ENCODE data around the gene MARCHF10. TPM values are rescaled to one million over a fixed set of nuclear protein-coding genes. Genes with fewer than 3 reads are reported as not detected.

Gene MARCHF10
- total RNA-seq, 1 experiment from 2014 or later, result 8.0 TPM

DNA sequence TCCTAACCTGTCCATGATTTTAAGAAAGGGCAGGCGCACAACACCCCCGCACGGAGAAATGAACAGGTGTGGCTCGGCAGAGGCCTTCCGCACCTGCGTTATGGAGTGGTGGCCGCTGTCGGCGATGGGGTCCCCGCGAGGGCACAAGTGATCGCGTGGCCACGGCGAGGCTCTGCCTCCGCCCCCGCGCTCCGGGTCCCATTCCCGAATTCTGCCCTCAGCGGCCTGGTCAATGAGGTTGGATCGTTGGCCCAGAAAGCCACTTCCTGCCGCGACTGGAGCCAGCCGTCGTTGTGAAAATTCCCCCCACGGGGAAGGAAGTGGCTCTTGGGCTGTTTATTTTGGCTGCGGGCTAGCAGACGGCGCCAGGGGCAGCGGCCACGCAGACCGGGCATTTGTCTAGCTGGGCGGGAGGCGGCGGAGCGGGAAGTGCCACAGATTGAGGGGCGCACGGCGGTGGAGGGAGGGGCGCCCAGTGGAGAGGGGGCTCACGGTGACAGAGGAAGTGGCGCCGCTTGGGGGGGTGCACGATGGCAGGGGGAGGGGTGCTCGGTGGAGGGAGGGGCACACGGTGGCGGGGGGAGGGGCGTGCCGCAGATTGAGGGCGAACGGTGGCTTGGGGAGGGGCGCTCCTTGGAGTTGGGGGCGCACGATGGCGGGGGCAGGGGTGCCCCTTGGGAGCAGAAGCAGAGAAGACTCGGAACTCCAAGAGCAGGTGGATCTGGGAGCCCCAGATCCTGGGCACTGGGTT is 155.7 kb downstream of the MARCHF10 start:
- Histone ChIP-seq H3K79me2 (ENCODE audit: low read depth) (no peaks in the 10 kb centered on the region), H3K36me3 (ENCODE audit: low read depth) (no peaks in the 10 kb centered on the region), H3K4me2 (peak overlapping the region; percentile 94), H3K4me1 (replicated peaks; ENCODE audit: insufficient read depth) (peaks cover 9% of the 10 kb centered on the region; the same call in 1 of the 2 replicates), H4K20me1 (ENCODE audit: insufficient read depth) (no peaks in the 10 kb centered on the region), H3K9me2 (ENCODE audit: insufficient read depth) (no peaks in the 10 kb centered on the region), H2AFZ (peak overlapping the region; percentile 78), H3K27ac (no peak overlapping the region), H3K27me3 (ENCODE audit: insufficient read depth, low read depth) (no peaks in the 10 kb centered on the region; the same call in 1 of the 2 replicates), H3F3A (ENCODE audit: insufficient read depth, low read depth) (0 out of 2 replicates have a peak, but pooled peaks cover 2% of the 10 kb centered on the region), H3K9me3 (ENCODE audit: insufficient read depth, low read depth) (no peaks in the 10 kb centered on the region), H3K4me3 (peak overlapping the region; percentile 62)
- DNase-seq, result peak in 1 of 2 experiments; percentile 48
- POLR2A ChIA-PET (ENCODE audit: unreplicated experiment), result interaction anchor here (0.6 kb wide), 1 partner anchor 33 kb away, joined by 3 read pairs; no protein-coding TSS in a partner anchor
- TF ChIP-seq, protein P1, sequence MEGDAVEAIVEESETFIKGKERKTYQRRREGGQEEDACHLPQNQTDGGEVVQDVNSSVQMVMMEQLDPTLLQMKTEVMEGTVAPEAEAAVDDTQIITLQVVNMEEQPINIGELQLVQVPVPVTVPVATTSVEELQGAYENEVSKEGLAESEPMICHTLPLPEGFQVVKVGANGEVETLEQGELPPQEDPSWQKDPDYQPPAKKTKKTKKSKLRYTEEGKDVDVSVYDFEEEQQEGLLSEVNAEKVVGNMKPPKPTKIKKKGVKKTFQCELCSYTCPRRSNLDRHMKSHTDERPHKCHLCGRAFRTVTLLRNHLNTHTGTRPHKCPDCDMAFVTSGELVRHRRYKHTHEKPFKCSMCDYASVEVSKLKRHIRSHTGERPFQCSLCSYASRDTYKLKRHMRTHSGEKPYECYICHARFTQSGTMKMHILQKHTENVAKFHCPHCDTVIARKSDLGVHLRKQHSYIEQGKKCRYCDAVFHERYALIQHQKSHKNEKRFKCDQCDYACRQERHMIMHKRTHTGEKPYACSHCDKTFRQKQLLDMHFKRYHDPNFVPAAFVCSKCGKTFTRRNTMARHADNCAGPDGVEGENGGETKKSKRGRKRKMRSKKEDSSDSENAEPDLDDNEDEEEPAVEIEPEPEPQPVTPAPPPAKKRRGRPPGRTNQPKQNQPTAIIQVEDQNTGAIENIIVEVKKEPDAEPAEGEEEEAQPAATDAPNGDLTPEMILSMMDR (conservative IDR thresholded peaks at IDR 0.05), result no peak
- no peak for TF ChIP-seq EZH2 (IDR thresholded peaks at IDR 0.05; ENCODE audit: low read depth)
- CTCF ChIA-PET, result no interaction called here
- intact Hi-C loops (cut with micrococcal nuclease; ENCODE audit: unreplicated experiment), result no loop called here
- no TSS peak for BruUV-seq (replicated peaks)

Other genes with a start within 250 kb of the MARCHF10 start
- 1.0 and 2.8 TPM in 2 replicates for gene MRC2, start 180.6 kb downstream of the MARCHF10 start, total RNA-seq (2021)
- 95.8 and 122 TPM in 2 replicates for gene TANC2, start 157.9 kb upstream of the MARCHF10 start, total RNA-seq (2021)